Measurements from ENCODE around the gene WDR72. TPM values are rescaled to one million over a fixed set of nuclear protein-coding genes. Genes with fewer than 3 reads are reported as not detected.

WDR72 gene
- total and polyA plus RNA-seq, 2 experiments from 2014 or later, result 0.99 to 1.9 TPM

DNA sequence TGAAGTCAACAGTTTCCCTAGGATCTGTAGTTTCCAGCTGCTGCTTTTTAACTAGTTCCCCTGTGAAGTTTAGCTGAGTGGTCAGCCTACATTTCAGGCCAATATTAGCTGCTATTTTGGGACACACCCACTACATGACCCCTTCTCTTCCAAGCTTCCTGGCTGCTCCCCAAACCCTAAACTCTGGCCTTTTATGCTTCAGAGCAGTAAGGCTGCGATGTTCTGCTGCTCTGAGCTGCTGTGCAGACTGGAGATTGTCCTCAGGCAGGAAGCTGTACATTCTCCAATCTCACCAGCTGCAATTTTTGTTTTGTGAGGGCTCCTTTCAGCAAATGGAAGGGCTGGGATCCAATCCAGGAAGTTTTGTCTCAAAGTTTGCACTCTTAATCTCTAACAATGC lies 48.0 kb upstream of the WDR72 start (continued):
- TF ChIP-seq CREB1 (CRISPR knock-in tag; IDR thresholded peaks at IDR 0.05; ENCODE audit: low read depth), result no peak
- no peak for TF ChIP-seq NANOG (IDR thresholded peaks at IDR 0.05; ENCODE audit: borderline replicate concordance)
- no peak for TF ChIP-seq EZH2 (IDR thresholded peaks at IDR 0.05; ENCODE audit: low read depth, unreplicated experiment)
- TF ChIP-seq, protein P1, sequence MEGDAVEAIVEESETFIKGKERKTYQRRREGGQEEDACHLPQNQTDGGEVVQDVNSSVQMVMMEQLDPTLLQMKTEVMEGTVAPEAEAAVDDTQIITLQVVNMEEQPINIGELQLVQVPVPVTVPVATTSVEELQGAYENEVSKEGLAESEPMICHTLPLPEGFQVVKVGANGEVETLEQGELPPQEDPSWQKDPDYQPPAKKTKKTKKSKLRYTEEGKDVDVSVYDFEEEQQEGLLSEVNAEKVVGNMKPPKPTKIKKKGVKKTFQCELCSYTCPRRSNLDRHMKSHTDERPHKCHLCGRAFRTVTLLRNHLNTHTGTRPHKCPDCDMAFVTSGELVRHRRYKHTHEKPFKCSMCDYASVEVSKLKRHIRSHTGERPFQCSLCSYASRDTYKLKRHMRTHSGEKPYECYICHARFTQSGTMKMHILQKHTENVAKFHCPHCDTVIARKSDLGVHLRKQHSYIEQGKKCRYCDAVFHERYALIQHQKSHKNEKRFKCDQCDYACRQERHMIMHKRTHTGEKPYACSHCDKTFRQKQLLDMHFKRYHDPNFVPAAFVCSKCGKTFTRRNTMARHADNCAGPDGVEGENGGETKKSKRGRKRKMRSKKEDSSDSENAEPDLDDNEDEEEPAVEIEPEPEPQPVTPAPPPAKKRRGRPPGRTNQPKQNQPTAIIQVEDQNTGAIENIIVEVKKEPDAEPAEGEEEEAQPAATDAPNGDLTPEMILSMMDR (conservative IDR thresholded peaks at IDR 0.05; ENCODE audit: low read depth in 2 of 2), result no peak
- TF ChIP-seq ZNF114 (CRISPR knock-in tag; IDR thresholded peaks at IDR 0.05), result no peak
- TF ChIP-seq STAT1 (IDR thresholded peaks at IDR 0.05; ENCODE audit: unreplicated experiment), result no peak

DNA sequence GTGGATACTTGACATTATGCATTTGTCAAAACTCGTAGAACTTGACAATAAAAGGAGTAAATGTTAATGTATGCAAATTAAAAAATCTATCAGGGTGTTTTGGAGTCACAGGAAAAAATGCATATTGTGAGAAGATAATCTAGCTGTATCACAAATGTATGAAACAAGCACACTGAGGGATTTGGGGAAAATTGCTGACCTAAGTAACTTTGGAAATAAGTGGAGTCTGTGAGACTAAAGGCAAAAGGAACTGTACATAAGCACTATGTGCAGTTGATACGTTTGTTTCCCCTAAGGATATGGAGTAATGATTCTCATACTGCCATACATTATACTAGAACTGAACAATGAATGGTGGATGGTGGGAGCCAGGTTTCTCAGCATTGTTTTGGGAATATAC lies 43.2 kb upstream of the WDR72 start:
- H3K4me3 ChIP-seq, result no peak overlapping the region
- H2AFZ ChIP-seq, result no peak overlapping the region
- no peak for DNase-seq (ENCODE audit: low spot score)
- H3K27me3 ChIP-seq (ENCODE audit: insufficient read depth), result no peaks in the 10 kb centered on the region
- H3K27ac ChIP-seq (ENCODE audit: low read depth), result no peak overlapping the region
- H3K9me2 ChIP-seq (ENCODE audit: insufficient read depth), result no peaks in the 10 kb centered on the region
- peaks cover 5% of the 10 kb centered on the region; the same call in 1 of the 3 replicates for H3K9me3 Mint-ChIP-seq
- H3K4me1 ChIP-seq (ENCODE audit: insufficient read depth), result no peaks in the 10 kb centered on the region
- no peak overlapping the region for H3K27ac Mint-ChIP-seq
- H3F3A ChIP-seq (replicated peaks; ENCODE audit: low read depth), result no peaks in the 10 kb centered on the region
- ATAC-seq, result no peak
- no peak overlapping the region for H3K4me2 ChIP-seq
- TF ChIP-seq ZNF114 (CRISPR knock-in tag; IDR thresholded peaks at IDR 0.05) (no peak), ZNF331 (CRISPR knock-in tag; IDR thresholded peaks at IDR 0.05; ENCODE audit: low read depth) (no peak), STAT1 (IDR thresholded peaks at IDR 0.05; ENCODE audit: unreplicated experiment) (no peak)
- TF ChIP-seq, protein P1 (conservative IDR thresholded peaks at IDR 0.05; ENCODE audit: low read depth in 2 of 2), result no peak
- peaks cover 3% of the 10 kb centered on the region for H3K27me3 Mint-ChIP-seq (ENCODE audit: insufficient read depth, low read depth, poor library complexity)
- H3K36me3 ChIP-seq (ENCODE audit: insufficient read depth), result no peaks in the 10 kb centered on the region
- H3K4me3 Mint-ChIP-seq, result no peak overlapping the region
- H3K79me2 ChIP-seq (replicated peaks; ENCODE audit: insufficient read depth), result no peaks in the 10 kb centered on the region
- H3K4me1 Mint-ChIP-seq, result no peaks in the 10 kb centered on the region
- H4K20me1 ChIP-seq (replicated peaks; ENCODE audit: insufficient read depth), result no peaks in the 10 kb centered on the region
- H3K36me3 Mint-ChIP-seq (ENCODE audit: low read depth), result no peaks in the 10 kb centered on the region

GRCh38 chr15:53791581-53791980 lies 32.1 kb upstream of the WDR72 start:
- no peak for DNase-seq (ENCODE audit: low spot score)
- Histone ChIP-seq H4K20me1 (replicated peaks; ENCODE audit: insufficient read depth) (no peaks in the 10 kb centered on the region), H3F3A (replicated peaks; ENCODE audit: low read depth) (no peaks in the 10 kb centered on the region), H3K4me3 (no peak overlapping the region), H3K9me2 (ENCODE audit: insufficient read depth) (no peaks in the 10 kb centered on the region), H3K27me3 (ENCODE audit: insufficient read depth) (no peaks in the 10 kb centered on the region), H3K4me1 (ENCODE audit: insufficient read depth) (no peaks in the 10 kb centered on the region), H2AFZ (no peak overlapping the region), H3K36me3 (ENCODE audit: insufficient read depth) (no peaks in the 10 kb centered on the region; the same call in 1 of the 2 replicates), H3K27ac (ENCODE audit: low read depth) (no peak overlapping the region), H3K79me2 (replicated peaks; ENCODE audit: insufficient read depth) (no peaks in the 10 kb centered on the region), H3K4me2 (no peak overlapping the region)
- Mint-ChIP-seq H3K27ac (no peak overlapping the region), H3K9me3 (peaks cover 6% of the 10 kb centered on the region), H3K27me3 (ENCODE audit: insufficient read depth, low read depth, poor library complexity) (peaks cover 1% of the 10 kb centered on the region), H3K4me1 (no peaks in the 10 kb centered on the region), H3K36me3 (ENCODE audit: low read depth) (no peaks in the 10 kb centered on the region), H3K4me3 (no peak overlapping the region)
- TF ChIP-seq ZNF331 (CRISPR knock-in tag; IDR thresholded peaks at IDR 0.05; ENCODE audit: low read depth), result no peak
- TF ChIP-seq EZH2 (IDR thresholded peaks at IDR 0.05; ENCODE audit: low read depth, unreplicated experiment), result no peak
- TF ChIP-seq, protein P2, sequence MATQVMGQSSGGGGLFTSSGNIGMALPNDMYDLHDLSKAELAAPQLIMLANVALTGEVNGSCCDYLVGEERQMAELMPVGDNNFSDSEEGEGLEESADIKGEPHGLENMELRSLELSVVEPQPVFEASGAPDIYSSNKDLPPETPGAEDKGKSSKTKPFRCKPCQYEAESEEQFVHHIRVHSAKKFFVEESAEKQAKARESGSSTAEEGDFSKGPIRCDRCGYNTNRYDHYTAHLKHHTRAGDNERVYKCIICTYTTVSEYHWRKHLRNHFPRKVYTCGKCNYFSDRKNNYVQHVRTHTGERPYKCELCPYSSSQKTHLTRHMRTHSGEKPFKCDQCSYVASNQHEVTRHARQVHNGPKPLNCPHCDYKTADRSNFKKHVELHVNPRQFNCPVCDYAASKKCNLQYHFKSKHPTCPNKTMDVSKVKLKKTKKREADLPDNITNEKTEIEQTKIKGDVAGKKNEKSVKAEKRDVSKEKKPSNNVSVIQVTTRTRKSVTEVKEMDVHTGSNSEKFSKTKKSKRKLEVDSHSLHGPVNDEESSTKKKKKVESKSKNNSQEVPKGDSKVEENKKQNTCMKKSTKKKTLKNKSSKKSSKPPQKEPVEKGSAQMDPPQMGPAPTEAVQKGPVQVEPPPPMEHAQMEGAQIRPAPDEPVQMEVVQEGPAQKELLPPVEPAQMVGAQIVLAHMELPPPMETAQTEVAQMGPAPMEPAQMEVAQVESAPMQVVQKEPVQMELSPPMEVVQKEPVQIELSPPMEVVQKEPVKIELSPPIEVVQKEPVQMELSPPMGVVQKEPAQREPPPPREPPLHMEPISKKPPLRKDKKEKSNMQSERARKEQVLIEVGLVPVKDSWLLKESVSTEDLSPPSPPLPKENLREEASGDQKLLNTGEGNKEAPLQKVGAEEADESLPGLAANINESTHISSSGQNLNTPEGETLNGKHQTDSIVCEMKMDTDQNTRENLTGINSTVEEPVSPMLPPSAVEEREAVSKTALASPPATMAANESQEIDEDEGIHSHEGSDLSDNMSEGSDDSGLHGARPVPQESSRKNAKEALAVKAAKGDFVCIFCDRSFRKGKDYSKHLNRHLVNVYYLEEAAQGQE (IDR thresholded peaks at IDR 0.05; ENCODE audit: unreplicated experiment), result no peak
- TF ChIP-seq EZH2phosphoT487 (IDR thresholded peaks at IDR 0.05; ENCODE audit: unreplicated experiment), result no peak
- no peak for ATAC-seq

Data from GM23338 (cell line).